ENCODE data around the gene CSNK2A3. TPM values are rescaled to one million over a fixed set of nuclear protein-coding genes. Genes with fewer than 3 reads are reported as not detected.

CSNK2A3 gene
- total and polyA plus RNA-seq, 3 donors from 2014 or later = 1.5 to 4.0 (median 3.9) TPM

GRCh38 chr11:11391796-11392463 lies 38.9 kb upstream of the CSNK2A3 start:
- Histone ChIP-seq H3K27ac (no peak overlapping the region), H3K27me3 (no peaks in the 10 kb centered on the region), H3K4me1 (peaks cover 15% of the 10 kb centered on the region), H3K4me3 (no peak overlapping the region), H3K9me3 (no peaks in the 10 kb centered on the region), H3K36me3 (ENCODE audit: low read depth, missing control alignments) (no peaks in the 10 kb centered on the region)
- WGBS, 2 donors = 81 to 91% methylated on average over 13 of the region's 13 CpGs
- intact Hi-C loops (cut with DNase I; ENCODE audit: low total_unique reads) = no loop called here
- no peak for DNase-seq
- TF ChIP-seq CTCF (IDR thresholded peaks at IDR 0.05) (no peak), POLR2A (IDR thresholded peaks at IDR 0.05) (no peak)

- H3K36me3 ChIP-seq (ENCODE audit: low read depth, missing control alignments) = no peaks in the 10 kb centered on the region
- H3K9me3 ChIP-seq = no peaks in the 10 kb centered on the region
- no peak for TF ChIP-seq POLR2A (IDR thresholded peaks at IDR 0.05)
- no peak for TF ChIP-seq CTCF (IDR thresholded peaks at IDR 0.05)
- H3K4me3 ChIP-seq = no peak overlapping the region
- no peak for DNase-seq
- H3K27ac ChIP-seq = no peak overlapping the region
- intact Hi-C loops (cut with DNase I; ENCODE audit: low total_unique reads) = no loop called here
- H3K27me3 ChIP-seq = no peaks in the 10 kb centered on the region
- H3K4me1 ChIP-seq = peaks cover 15% of the 10 kb centered on the region
Observed at GRCh38 chr11:11391169-11391568, 38.1 kb upstream of the CSNK2A3 start.

- no peak overlapping the region for H3K27ac ChIP-seq
- H3K9me3 ChIP-seq = no peaks in the 10 kb centered on the region
- H3K4me3 ChIP-seq = no peak overlapping the region
- DNase-seq = no peak
- intact Hi-C loops (cut with DNase I; ENCODE audit: low total_unique reads) = no loop called here
- 93 to 94% methylated on average over 5 of the region's 5 CpGs for WGBS, 2 donors
- TF ChIP-seq CTCF (IDR thresholded peaks at IDR 0.05) = no peak
- no peak for TF ChIP-seq POLR2A (IDR thresholded peaks at IDR 0.05)
- no peaks in the 10 kb centered on the region for H3K36me3 ChIP-seq (ENCODE audit: low read depth, missing control alignments)
- H3K27me3 ChIP-seq = no peaks in the 10 kb centered on the region
- peaks cover 15% of the 10 kb centered on the region for H3K4me1 ChIP-seq
Observed at GRCh38 chr11:11390068-11390771, 37.2 kb upstream of the CSNK2A3 start.

GRCh38 chr11:11389238-11389637 lies 36.2 kb upstream of the CSNK2A3 start:
- peaks cover 15% of the 10 kb centered on the region for H3K4me1 ChIP-seq
- WGBS, 2 donors = 48 to 59% methylated on average over 4 of the region's 4 CpGs
- H3K9me3 ChIP-seq = no peaks in the 10 kb centered on the region
- H3K27ac ChIP-seq = no peak overlapping the region
- no peak for DNase-seq
- no peaks in the 10 kb centered on the region for H3K27me3 ChIP-seq
- no peak for TF ChIP-seq CTCF (IDR thresholded peaks at IDR 0.05)
- no peak for TF ChIP-seq POLR2A (IDR thresholded peaks at IDR 0.05)
- H3K4me3 ChIP-seq = no peak overlapping the region
- H3K36me3 ChIP-seq (ENCODE audit: low read depth, missing control alignments) = no peaks in the 10 kb centered on the region
- intact Hi-C loops (cut with DNase I; ENCODE audit: low total_unique reads) = no loop called here
